ENCODE results near the gene RCCD1. TPM values are rescaled to one million over a fixed set of nuclear protein-coding genes. Genes with fewer than 3 reads are reported as not detected.

RCCD1 gene
- total RNA-seq, 1 donor from 2014 or later, result 21.5 TPM

DNA sequence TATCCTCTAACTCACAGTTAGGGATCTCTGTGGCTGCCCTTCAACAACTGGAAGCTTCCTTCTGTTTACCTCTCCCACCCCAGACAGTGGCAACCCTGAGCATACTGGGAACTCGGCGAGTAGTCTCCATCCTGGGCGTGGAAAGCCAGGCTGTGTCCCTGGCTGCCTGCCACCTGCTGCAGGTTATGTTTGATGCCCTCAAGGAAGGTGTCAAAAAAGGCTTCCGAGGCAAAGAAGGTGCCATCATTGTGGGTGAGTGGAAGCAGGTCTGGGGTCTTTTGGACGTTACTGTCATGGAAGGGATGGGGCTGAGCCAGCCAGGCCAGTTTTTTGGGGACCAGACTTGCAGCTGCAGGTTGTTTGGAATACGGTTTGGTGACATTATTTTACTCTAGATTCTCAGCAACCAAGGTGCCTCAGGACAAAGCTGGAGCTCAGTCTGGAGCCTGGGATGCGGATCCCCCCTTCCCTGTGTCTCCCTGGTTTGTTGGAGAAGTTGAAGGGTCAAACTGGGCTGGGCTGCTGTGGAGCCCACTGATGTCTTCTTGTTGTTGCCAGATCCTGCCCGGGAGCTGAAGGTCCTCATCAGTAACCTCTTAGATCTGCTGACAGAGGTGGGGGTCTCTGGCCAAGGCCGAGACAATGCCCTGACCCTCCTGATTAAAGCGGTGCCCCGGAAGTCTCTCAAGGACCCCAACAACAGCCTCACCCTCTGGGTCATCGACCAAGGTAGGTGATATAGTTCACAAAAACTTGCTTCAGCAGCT, 12.1 kb upstream of the RCCD1 start:
- no peak for DNase-seq (ENCODE audit: low spot score in 2 of 2, unreplicated experiment in 2 of 2)
- H3K9me3 Mint-ChIP-seq, result no peaks in the 10 kb centered on the region
- no peak overlapping the region for H3K27ac Mint-ChIP-seq

GRCh38 chr15:90945091-90945490, 9.6 kb upstream of the RCCD1 start:
- DNase-seq (ENCODE audit: low spot score in 2 of 2, unreplicated experiment in 2 of 2), result no peak
- Mint-ChIP-seq H3K9me3 (no peaks in the 10 kb centered on the region), H3K27me3 (ENCODE audit: low read depth) (no peaks in the 10 kb centered on the region), H3K4me3 (no peak overlapping the region), H3K36me3 (peaks cover 42% of the 10 kb centered on the region), H3K4me1 (no peaks in the 10 kb centered on the region), H3K27ac (no peak overlapping the region)
- TF ChIP-seq, protein P1, sequence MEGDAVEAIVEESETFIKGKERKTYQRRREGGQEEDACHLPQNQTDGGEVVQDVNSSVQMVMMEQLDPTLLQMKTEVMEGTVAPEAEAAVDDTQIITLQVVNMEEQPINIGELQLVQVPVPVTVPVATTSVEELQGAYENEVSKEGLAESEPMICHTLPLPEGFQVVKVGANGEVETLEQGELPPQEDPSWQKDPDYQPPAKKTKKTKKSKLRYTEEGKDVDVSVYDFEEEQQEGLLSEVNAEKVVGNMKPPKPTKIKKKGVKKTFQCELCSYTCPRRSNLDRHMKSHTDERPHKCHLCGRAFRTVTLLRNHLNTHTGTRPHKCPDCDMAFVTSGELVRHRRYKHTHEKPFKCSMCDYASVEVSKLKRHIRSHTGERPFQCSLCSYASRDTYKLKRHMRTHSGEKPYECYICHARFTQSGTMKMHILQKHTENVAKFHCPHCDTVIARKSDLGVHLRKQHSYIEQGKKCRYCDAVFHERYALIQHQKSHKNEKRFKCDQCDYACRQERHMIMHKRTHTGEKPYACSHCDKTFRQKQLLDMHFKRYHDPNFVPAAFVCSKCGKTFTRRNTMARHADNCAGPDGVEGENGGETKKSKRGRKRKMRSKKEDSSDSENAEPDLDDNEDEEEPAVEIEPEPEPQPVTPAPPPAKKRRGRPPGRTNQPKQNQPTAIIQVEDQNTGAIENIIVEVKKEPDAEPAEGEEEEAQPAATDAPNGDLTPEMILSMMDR (IDR thresholded peaks at IDR 0.05; ENCODE audit: unreplicated experiment), result no peak

More for the DNA sequence above, 12.1 kb upstream of the RCCD1 start:
- H3K4me1 Mint-ChIP-seq, result no peaks in the 10 kb centered on the region
- peaks cover 38% of the 10 kb centered on the region for H3K36me3 Mint-ChIP-seq
- no peaks in the 10 kb centered on the region for H3K27me3 Mint-ChIP-seq (ENCODE audit: low read depth)
- TF ChIP-seq, protein P1 (IDR thresholded peaks at IDR 0.05; ENCODE audit: unreplicated experiment), result no peak
- H3K4me3 Mint-ChIP-seq, result no peak overlapping the region

GRCh38 chr15:90946538-90946937, 8.1 kb upstream of the RCCD1 start:
- H3K4me3 Mint-ChIP-seq, result no peak overlapping the region
- no peaks in the 10 kb centered on the region for H3K9me3 Mint-ChIP-seq
- no peaks in the 10 kb centered on the region for H3K27me3 Mint-ChIP-seq (ENCODE audit: low read depth)
- TF ChIP-seq, protein P1 (IDR thresholded peaks at IDR 0.05; ENCODE audit: unreplicated experiment), result no peak
- H3K27ac Mint-ChIP-seq, result no peak overlapping the region
- peaks cover 35% of the 10 kb centered on the region for H3K36me3 Mint-ChIP-seq
- no peaks in the 10 kb centered on the region for H3K4me1 Mint-ChIP-seq
- no peak for DNase-seq (ENCODE audit: low spot score in 2 of 2, unreplicated experiment in 2 of 2)

DNA sequence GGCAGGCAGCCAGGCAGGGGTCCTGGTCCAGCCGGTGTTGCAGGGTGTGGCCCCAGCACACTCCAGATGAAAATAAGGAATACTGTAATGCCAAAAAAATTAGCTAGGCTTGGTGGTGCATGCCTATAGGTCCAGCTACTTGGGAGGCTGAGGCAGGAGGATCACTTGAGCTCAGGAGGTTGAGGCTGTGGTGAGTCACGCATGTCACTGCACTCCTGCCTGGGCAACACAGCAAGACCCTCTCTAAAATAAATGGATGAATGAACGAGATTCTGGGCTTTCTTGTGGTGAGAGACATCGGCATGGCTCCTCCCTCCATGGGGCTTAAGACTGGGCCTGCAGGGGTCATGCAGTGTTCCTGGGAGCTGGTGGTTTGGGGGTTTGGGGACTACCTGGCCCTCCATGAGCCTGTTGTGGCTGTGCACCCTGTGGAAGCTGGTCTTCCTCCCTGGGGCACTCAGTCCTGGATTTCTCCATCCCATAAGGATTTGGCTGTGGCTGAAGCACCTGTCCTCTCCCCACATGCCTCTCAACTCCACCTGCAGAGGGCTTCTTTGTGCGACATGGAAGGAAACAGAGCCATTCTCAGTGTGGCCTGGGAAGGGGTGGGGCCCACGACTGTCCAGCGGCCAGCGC, 7.6 kb upstream of the RCCD1 start:
- Mint-ChIP-seq H3K4me1 (no peaks in the 10 kb centered on the region), H3K36me3 (peaks cover 38% of the 10 kb centered on the region), H3K27ac (no peak overlapping the region), H3K4me3 (no peak overlapping the region), H3K9me3 (no peaks in the 10 kb centered on the region), H3K27me3 (ENCODE audit: low read depth) (no peaks in the 10 kb centered on the region)
- DNase-seq (ENCODE audit: low spot score in 2 of 2, unreplicated experiment in 2 of 2), result no peak
- TF ChIP-seq, protein P1 (IDR thresholded peaks at IDR 0.05; ENCODE audit: unreplicated experiment), result no peak

DNA sequence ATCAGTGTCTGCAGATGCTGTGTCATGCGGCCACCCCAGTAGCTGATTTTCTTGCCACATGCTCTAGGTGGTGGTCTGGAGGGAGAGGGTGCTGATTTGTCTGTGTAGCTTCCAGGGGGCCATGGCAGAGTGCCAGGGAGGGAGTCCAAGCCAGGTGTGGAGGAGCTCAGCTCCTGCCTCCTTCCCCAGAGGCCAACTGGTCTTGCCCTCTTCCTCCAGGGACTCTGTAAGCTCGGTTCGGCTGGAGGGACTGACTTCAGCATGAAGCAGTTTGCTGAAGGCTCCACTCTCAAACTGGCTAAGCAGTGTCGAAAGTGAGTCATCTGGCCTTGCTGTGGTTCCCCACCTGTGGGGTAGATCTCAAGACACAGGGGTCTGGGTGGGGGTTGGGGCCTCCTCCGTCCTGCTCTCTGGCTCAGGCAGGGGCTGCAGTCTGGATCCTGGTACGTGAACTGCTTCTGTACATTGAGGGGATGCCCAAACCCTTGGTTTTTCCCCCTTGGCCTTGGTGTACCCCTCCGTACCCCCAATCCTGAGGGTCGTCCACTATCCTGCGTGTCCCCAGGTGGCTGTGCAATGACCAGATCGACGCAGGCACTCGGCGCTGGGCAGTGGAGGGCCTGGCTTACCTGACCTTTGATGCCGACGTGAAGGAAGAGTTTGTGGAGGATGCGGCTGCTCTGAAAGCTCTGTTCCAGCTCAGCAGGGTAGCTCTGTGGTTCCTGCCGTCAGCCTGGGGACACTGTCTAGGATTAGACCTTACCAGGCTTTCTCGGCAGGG, 6.9 kb upstream of the RCCD1 start:
- DNase-seq (ENCODE audit: low spot score in 2 of 2, unreplicated experiment in 2 of 2), result no peak
- TF ChIP-seq, protein P1 (IDR thresholded peaks at IDR 0.05; ENCODE audit: unreplicated experiment), result no peak
- Mint-ChIP-seq H3K27ac (no peak overlapping the region), H3K9me3 (no peaks in the 10 kb centered on the region), H3K4me3 (no peak overlapping the region), H3K36me3 (peaks cover 42% of the 10 kb centered on the region), H3K4me1 (no peaks in the 10 kb centered on the region), H3K27me3 (ENCODE audit: low read depth) (no peaks in the 10 kb centered on the region)

Data from mesothelial cell of epicardium (in vitro differentiated cells).